Skin epidermis (tissue), 12 donors: ENCODE data around the gene ODC1.

ENCODE experiments used
- H3K27ac ChIP-seq, 21 experiments: fragments of 200-600 bp; sonication (generic) in 11 of 21; one replicate each; pipeline ENCODE4 v1.5.0; 2020; ENCODE audit warnings: mild to moderate bottlenecking in 3 of 21, inconsistent platforms in 2 of 21, moderate library complexity in 2 of 21
- H3K4me3 ChIP-seq, 7 experiments: fragments of 200-600 bp; sonication (generic) in 2 of 7; one replicate each; pipeline ENCODE4 v1.5.0; 2020; ENCODE audit warnings: inconsistent platforms in 2 of 7, mild to moderate bottlenecking in 2 of 7, moderate library complexity in 1 of 7

Gene ODC1

DNA sequence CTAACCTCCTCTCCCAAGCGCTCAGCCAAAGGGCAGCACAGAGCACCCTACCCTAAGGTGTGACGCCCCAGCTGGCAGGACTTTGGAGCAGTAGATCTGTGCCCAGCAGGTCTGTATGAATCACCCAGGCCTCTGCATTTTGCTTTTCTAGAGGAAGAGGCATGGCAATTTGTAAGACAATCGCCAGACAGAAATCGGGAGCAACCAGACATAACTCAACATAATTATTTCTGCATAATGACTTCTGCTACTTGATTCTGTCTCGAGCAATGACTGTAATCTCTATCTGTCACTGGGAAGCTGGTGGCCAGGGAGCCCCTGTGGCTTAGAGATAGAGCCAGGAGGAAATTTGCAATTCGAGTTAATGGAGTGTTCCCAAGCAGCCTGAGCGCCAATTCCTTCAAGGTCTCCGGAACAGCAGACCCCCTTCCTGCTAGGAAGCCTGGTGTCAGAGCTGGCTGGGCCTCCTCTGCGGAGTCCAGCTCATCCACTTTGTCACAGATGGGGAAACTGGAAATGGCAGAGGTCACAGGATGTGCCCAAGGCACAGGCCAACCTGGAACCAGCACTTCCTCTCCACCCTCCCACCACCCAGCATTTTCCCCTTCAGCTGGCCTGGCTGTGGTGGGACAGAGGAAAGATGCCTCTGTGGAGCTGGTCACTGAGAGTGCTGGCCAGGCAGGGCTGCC lies 55.0 kb downstream of the ODC1 start:
- H3K27ac ChIP-seq: peak overlapping the region in 6 of 21 experiments; percentile 0 to 36 (median 11)
- no peak overlapping the region for H3K4me3 ChIP-seq

DNA sequence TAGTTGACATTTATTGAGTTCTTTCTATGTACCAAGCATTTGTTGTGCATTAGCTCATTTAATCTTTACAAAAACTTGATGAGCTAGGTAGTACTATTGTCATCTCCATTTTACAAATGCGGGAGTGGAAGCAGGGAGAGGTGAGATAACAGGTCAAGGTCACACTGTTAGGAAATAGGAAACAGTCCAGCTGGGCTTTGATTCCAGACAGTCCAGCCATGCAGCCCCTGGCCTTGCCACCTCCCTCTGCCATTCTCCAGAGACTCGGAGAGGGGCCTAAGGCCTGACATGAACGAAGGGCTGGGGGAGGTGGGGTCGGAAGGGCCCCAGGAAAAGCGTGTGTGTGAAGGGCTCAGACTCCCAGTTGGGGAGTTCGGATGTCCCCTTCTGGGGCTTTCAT lies 55.6 kb downstream of the ODC1 start:
- no peak overlapping the region for H3K4me3 ChIP-seq
- peak overlapping the region in 3 of 21 experiments; percentile 0 to 36 (median 14) for H3K27ac ChIP-seq

DNA sequence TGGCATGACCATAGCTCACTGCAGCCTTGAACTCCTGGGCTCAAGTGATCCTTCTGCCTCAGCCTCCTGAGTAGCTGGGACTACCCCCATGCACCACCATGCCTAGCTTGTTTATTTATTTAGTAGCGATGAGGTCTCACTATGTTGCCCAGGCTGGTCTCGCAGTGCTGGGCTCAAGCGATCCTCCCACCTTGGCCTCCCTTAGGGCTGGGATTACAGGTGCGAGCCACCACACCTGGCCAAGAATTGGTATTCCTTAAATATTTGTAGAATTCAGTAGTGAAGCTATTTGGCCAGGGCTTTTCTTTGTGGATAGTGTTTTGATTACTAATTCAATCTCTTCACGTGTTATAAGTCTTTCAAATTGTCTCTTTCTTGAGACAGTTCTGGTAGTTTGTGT lies 56.0 kb downstream of the ODC1 start:
- no peak overlapping the region for H3K27ac ChIP-seq
- H3K4me3 ChIP-seq: no peak overlapping the region

DNA sequence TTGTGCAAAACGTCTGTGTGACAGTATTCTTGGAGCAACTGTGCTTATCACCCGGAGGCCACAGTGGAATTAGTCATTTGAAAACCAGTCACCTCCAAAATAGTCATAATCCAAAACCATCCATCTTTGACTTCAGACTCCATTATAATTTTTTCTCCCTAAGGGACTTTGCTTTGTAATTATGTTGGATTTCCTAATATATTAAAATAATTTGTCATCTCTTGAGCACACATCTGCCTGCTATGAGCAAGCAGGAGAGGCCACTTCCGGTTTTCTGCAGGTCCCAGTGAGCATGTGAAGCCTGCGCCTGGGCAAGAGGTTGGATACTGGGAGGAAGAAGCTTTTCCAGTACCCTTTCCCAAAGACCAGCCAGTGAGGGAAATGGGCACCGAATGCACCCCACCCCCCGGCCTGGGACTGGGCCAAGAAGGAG lies 57.7 kb downstream of the ODC1 start:
- Histone ChIP-seq H3K27ac (peak overlapping the region in 3 of 21 experiments; percentile 4 to 29 (median 11)), H3K4me3 (no peak overlapping the region)
